NCI-H2196 treated with DMSO at 0.1 percent for 48 hours (cell line): ENCODE data around the gene ZGPAT.
"Not testable (repeated sequence)": the region's sequence is repeated elsewhere in the genome, so short reads cannot be mapped to it uniquely, and the experiment has no call there.

ENCODE experiments used
- DNase-seq: peaks from one replicate; lab custom pipeline; 2025; ENCODE audit not compliant: unreplicated experiment; lab: John Stamatoyannopoulos, UW

Gene ZGPAT

GRCh38 chr20:63702751-63703470, 4.9 kb upstream of the ZGPAT start:
- no peak for DNase-seq

- DNase-seq = no peak
These were observed 4.3 kb upstream of the ZGPAT start for GRCh38 chr20:63703471-63703975.

DNA sequence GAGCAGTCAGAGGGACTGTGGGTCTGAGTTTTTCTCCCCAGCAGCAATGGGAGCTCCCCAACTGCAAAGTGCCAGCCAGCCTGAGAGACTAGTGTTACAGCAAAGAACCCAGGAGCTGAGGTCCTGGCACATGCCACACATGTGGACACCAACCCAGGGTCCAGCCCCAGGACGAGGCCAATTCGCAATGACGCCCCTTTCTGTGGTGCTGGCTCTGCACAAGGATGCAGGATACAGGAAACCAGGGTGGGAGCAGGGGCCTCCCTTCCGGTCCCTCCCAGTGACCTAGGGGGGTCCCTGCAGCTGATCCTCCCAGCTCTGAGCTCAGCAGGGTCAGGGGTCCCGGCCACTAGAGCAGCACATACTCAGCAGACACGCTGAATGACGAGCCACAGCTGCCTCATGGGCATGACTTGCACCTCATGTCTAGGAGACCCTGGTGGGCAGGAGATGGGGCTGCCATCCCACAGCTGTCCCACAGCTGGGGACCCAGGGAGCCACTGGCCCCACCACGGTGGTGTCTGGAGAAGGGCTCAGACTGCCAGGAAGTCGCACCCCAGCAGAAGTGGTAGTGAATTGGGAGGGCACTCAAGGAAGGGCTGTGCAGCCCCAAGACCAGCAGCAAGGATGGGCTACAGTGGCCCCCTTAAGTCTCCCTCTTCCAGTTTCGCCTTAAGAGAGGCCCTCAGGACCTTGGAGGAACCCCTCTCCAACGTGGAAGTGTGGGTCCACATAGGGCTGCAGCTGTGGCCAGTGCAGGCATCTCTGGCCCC, 3.7 kb upstream of the ZGPAT start:
- no peak for DNase-seq

GRCh38 chr20:63704749-63705117, 3.1 kb upstream of the ZGPAT start:
- DNase-seq = no peak

DNA sequence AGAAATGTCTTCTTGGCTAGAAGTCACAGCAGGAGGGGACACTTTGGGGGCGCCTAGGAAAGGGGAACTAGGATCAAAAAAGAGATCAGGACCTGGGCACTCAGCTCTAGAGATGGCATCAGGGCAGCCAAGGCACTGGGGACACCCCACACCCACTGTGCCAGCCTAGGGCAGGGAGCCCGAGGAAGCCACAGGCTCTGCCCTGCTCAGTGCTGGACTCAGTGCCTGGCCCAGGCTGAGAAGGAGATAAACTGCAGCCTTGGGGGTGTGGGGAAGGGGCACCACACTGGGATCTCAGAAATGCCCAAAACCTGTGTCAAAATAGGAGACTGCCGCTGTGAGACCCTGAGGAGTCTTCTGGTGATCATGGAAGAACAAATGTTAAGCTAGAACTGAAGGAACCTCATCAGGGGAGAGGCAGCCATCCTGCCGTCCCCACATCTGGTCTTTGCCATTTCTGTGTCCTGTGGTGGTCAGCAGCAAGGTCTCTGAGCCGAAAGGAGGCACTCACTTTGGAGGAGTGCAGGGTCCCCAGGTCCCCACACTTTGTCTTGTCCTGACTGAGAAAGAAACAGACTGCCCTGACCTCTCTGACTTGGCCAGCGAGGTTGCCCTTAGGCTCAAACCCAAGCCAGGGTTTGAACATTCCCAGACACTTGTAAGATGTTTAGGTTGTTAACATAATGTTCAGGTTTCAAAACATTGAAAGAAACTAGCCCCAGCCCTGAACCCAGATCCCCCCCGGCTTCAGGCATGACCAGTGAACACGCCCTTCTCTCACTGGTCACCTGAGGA, 2.4 kb upstream of the ZGPAT start:
- DNase-seq = no peak

DNA sequence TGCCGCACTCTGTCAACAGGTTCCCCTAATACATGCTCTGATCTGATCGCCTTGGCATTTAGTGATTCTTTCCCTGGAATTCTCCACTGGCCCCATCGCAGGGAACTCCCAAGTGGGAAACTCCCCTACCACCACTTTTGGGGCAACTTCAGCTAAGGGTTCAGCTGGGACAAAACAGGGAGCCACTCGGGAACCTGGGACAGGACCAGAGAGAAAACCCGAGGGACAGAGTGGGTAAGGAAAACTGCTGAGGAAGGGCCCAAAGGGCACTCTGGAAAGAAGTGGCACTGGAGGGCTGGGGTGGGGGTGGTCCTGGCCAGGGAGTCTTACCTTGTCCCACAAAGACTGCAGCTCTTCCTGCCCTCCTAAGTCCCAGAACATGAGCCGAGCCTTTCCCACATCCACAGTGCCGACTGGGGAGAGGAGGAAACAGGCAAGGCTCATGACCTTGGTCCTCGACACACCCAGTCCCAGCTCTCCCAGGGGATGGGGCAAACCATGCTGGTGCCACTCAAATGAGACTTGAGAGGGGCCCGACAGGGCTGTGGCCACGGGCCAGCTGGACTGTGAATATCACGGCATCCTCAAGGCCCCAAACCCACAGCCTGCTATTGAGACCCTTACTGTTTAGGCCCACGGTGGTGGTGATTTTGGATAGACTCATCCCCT, 1.7 kb upstream of the ZGPAT start:
- no peak for DNase-seq

- DNase-seq = peak; percentile 36
These were observed 834 bp upstream of the ZGPAT start for GRCh38 chr20:63706852-63707557.

GRCh38 chr20:63708301-63709148, 686 bp downstream of the ZGPAT start:
- DNase-seq = no peak

GRCh38 chr20:63709149-63709527, 1.3 kb downstream of the ZGPAT start:
- DNase-seq = no peak

DNA sequence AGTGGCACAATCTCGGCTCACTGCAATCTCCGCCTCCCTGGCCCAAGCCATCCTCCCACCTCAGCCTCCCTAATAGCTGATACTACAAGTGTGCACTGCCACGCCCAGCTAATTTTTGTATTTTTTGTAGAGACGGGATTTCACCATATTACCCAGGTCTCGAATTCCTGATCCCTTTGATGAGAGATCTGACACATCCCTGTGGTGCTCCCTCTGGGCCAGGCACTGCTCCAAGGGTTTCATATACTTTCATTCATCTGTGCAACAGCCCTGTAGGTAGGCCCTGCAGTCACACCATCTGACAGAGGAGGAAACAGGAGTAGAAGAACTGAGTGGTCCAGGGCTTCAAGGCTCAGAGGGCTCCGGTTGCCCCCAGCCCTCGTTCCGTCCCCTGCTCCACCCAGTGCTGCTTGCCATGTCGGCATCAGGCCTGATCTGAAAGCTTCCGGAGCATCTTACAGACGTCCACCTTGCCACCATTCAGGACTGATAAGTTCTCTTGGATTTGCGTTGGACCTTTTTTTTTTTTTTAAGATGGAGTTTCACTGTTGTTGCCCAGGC, 3.3 kb downstream of the ZGPAT start:
- no peak for DNase-seq

- no peak for DNase-seq
These were observed 4.4 kb downstream of the ZGPAT start for GRCh38 chr20:63712191-63712590.

GRCh38 chr20:63714858-63715257, 7.0 kb downstream of the ZGPAT start:
- DNase-seq = no peak

GRCh38 chr20:63718996-63719395, 11.2 kb downstream of the ZGPAT start:
- DNase-seq = no peak

DNA sequence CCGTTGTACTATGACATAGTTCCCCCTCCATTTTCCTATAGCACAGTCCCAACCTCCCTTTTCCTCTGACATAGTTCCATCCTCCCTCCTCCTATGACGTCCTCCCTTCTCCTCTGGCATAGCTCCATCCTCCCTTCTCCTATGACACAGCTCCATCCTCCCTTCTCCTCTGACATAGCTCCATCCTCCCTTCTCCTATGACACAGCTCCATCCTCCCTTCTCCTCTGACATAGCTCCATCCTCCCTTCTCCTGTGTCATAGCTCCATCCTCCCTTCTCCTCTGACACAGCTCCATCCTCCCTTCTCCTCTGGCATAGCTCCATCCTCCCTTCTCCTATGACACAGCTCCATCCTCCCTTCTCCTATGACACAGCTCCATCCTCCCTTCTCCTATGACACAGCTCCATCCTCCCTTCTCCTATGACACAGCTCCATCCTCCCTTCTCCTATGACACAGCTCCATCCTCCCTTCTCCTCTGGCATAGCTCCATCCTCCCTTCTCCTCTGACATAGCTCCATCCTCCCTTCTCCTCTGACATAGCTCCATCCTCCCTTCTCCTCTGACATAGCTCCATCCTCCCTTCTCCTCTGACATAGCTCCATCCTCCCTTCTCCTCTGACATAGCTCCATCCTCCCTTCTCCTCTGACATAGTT, 15.3 kb downstream of the ZGPAT start:
- DNase-seq = not testable (repeated sequence)

GRCh38 chr20:63730189-63730733, 22.4 kb downstream of the ZGPAT start:
- DNase-seq = not testable (repeated sequence)

DNA sequence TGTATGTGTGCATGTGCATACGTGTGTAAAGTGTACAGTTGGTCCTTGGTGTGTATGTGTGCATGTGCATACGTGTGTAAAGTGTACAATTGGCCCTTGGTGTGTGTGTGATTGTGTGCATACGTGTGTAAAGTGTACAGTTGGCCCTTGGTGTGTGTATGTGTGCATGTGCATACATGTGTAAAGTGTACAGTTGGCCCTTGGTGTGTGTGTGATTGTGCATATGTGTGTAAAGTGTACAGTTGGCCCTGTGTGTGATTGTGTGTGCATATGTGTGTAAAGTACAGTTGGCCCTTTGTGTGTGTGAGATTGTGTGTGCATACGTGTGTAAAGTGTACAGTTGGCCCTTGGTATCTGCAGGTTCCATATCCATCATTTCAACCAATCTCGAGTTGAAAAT, 23.6 kb downstream of the ZGPAT start:
- no peak for DNase-seq

GRCh38 chr20:63732118-63733095, 24.6 kb downstream of the ZGPAT start:
- DNase-seq = no peak
